ENCODE data around the gene USP53. TPM values are rescaled to one million over a fixed set of nuclear protein-coding genes. Genes with fewer than 3 reads are reported as not detected.

Gene USP53
- total and polyA plus RNA-seq, 9 of the 15 experiments (the other 6 are each of a cell fraction or from before 2014, with no cell fraction given), result 2.9 to 9.6 (median 8.3) TPM

GRCh38 chr4:119212234-119212963 lies at the start of gene USP53 (continued):
- TF ChIP-seq ARID3A (IDR thresholded peaks at IDR 0.05; ENCODE audit: borderline replicate concordance, low read depth, low read length) (0 out of 2 replicates have a peak, but pooled peaks have one; percentile 27), DLX4 (CRISPR knock-in tag; IDR thresholded peaks at IDR 0.05) (no peak), RBM15 (IDR thresholded peaks at IDR 0.05; ENCODE audit: insufficient read depth, low read length) (no peak), NCOA6 (IDR thresholded peaks at IDR 0.05) (no peak), ZNF507 (tag; conservative IDR thresholded peaks at IDR 0.05) (no peak), HOXB6 (CRISPR knock-in tag; IDR thresholded peaks at IDR 0.05; ENCODE audit: borderline replicate concordance) (no peak), ARID4B (CRISPR knock-in tag; IDR thresholded peaks at IDR 0.05) (no peak), RUNX1 (IDR thresholded peaks at IDR 0.05; ENCODE audit: low read depth) (no peak), E2F1 (CRISPR knock-in tag; IDR thresholded peaks at IDR 0.05) (no peak), GTF2E2 (tag; IDR thresholded peaks at IDR 0.05) (no peak)
- TF ChIP-seq, protein P1, sequence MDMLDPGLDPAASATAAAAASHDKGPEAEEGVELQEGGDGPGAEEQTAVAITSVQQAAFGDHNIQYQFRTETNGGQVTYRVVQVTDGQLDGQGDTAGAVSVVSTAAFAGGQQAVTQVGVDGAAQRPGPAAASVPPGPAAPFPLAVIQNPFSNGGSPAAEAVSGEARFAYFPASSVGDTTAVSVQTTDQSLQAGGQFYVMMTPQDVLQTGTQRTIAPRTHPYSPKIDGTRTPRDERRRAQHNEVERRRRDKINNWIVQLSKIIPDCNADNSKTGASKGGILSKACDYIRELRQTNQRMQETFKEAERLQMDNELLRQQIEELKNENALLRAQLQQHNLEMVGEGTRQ (CRISPR knock-in tag; IDR thresholded peaks at IDR 0.05), result no peak
- TF ChIP-seq, protein P2, sequence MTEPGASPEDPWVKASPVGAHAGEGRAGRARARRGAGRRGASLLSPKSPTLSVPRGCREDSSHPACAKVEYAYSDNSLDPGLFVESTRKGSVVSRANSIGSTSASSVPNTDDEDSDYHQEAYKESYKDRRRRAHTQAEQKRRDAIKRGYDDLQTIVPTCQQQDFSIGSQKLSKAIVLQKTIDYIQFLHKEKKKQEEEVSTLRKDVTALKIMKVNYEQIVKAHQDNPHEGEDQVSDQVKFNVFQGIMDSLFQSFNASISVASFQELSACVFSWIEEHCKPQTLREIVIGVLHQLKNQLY (CRISPR knock-in tag; conservative IDR thresholded peaks at IDR 0.05), result no peak
- TF ChIP-seq, protein P3, sequence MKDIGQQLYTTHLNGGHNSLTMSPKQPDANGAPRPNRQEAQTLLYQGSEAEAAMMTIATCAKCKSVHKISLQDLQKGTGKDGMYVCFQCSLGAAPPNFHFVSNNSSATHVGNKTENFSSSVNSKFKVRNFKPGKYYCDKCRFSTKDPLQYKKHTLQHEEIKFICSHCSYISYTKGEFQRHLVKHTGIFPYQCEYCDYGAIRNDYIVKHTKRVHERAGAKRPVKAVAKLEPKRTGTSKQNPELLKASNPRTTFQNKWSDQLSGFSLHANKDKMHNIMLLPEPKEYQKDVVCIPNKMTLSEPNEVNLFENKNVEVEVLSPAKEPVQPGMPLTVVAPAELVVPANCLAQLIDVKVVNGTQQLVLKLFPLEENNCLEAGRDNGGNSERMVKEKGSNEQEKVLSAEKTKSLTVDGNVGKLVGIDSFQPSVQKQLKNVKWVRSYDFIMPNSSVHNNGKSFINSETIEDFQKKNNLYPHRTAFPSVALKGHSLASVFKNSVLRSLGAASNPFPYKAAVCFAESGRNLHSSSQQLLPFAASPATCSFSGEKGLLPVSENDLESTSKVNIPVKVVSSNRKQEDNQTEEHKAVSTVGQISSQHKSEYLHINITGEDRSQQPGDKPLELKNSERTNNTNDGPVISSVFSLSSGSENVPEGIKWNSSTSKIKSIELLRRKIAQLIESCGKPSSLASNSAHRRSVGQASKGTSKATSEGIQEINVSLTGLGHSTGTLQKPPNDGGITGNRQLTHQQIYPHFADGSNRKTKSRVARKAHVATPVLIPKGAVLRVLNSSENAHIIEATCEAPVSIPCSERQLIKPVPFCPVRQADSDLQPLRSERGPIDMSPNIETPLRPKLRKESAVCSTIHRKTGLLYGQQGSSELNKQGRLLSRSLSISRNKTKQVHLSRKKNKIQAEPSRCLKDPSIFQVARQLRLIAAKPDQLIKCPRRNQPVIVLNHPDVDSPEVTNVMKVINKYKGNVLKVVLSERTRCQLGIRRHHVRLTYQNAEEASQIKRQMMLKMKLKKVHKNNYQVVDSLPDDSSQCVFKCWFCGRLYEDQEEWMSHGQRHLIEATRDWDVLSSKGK (CRISPR knock-in tag; IDR thresholded peaks at IDR 0.05), result no peak
